ENCODE measurements around the gene NVL. TPM values are rescaled to one million over a fixed set of nuclear protein-coding genes. Genes with fewer than 3 reads are reported as not detected.

Gene NVL
- total RNA-seq, 3 donors from 2014 or later: 16.0 to 46.0 (median 30.8) TPM

- H3K4me1 ChIP-seq: peaks cover 7 to 17% of the 10 kb centered on the region in 2 donors
- no peak for TF ChIP-seq POLR2AphosphoS5 (IDR thresholded peaks at IDR 0.05)
- TF ChIP-seq CTCF (IDR thresholded peaks at IDR 0.05): no peak
- no peak for TF ChIP-seq POLR2A (IDR thresholded peaks at IDR 0.05)
- peak in 1 of 2 donors; percentile 23 for DNase-seq (ENCODE audit: low spot score in 2 of 2)
- H3K4me3 ChIP-seq: peak overlapping the region in 1 of 3 donors; percentile 36
- H3K9me3 ChIP-seq: no peaks in the 10 kb centered on the region
- H3K27me3 ChIP-seq: no peaks in the 10 kb centered on the region
- intact Hi-C loops (cut with DNase I; ENCODE audit: low total_unique reads): no loop called here
- peak overlapping the region; percentile 83 to 95 for H3K27ac ChIP-seq
- H3K36me3 ChIP-seq: no peaks in the 10 kb centered on the region
These were observed 124.5 kb downstream of the NVL start for GRCh38 chr1:224205438-224205840.

GRCh38 chr1:224203243-224204016, 126.5 kb downstream of the NVL start:
- Histone ChIP-seq H3K4me1 (peaks cover 7 to 19% of the 10 kb centered on the region in 2 donors), H3K9me3 (no peaks in the 10 kb centered on the region), H3K36me3 (no peaks in the 10 kb centered on the region), H3K27ac (peak overlapping the region; percentile 81 to 83), H3K4me3 (no peak overlapping the region), H3K27me3 (no peaks in the 10 kb centered on the region)
- no peak for TF ChIP-seq POLR2A (IDR thresholded peaks at IDR 0.05)
- TF ChIP-seq POLR2AphosphoS5 (IDR thresholded peaks at IDR 0.05): no peak
- no peak for TF ChIP-seq CTCF (IDR thresholded peaks at IDR 0.05)
- intact Hi-C loops (cut with DNase I; ENCODE audit: low total_unique reads): no loop called here
- DNase-seq (ENCODE audit: low spot score in 2 of 2): peak in 1 of 2 donors; percentile 69

GRCh38 chr1:224201853-224202252, 128.1 kb downstream of the NVL start:
- H3K4me1 ChIP-seq: peaks cover 7 to 24% of the 10 kb centered on the region in 2 donors
- TF ChIP-seq CTCF (IDR thresholded peaks at IDR 0.05) (no peak), POLR2AphosphoS5 (IDR thresholded peaks at IDR 0.05) (no peak), POLR2A (IDR thresholded peaks at IDR 0.05) (no peak)
- H3K27ac ChIP-seq: peak overlapping the region in 1 of 2 donors; percentile 36
- no peaks in the 10 kb centered on the region for H3K9me3 ChIP-seq
- no peaks in the 10 kb centered on the region for H3K27me3 ChIP-seq
- intact Hi-C loops (cut with DNase I; ENCODE audit: low total_unique reads): no loop called here
- no peak for DNase-seq (ENCODE audit: low spot score in 2 of 2)
- no peaks in the 10 kb centered on the region for H3K36me3 ChIP-seq
- H3K4me3 ChIP-seq: no peak overlapping the region

GRCh38 chr1:224201383-224201782, 128.6 kb downstream of the NVL start:
- no peak for DNase-seq (ENCODE audit: low spot score in 2 of 2)
- intact Hi-C loops (cut with DNase I; ENCODE audit: low total_unique reads): no loop called here
- Histone ChIP-seq H3K4me1 (peaks cover 7 to 24% of the 10 kb centered on the region in 2 donors), H3K36me3 (no peaks in the 10 kb centered on the region), H3K4me3 (no peak overlapping the region), H3K27ac (no peak overlapping the region), H3K27me3 (no peaks in the 10 kb centered on the region), H3K9me3 (no peaks in the 10 kb centered on the region)
- TF ChIP-seq POLR2AphosphoS5 (IDR thresholded peaks at IDR 0.05): no peak
- no peak for TF ChIP-seq POLR2A (IDR thresholded peaks at IDR 0.05)
- TF ChIP-seq CTCF (IDR thresholded peaks at IDR 0.05): no peak

GRCh38 chr1:224199679-224200078, 130.3 kb downstream of the NVL start:
- no peaks in the 10 kb centered on the region for H3K36me3 ChIP-seq
- H3K27me3 ChIP-seq: no peaks in the 10 kb centered on the region
- no peak overlapping the region for H3K4me3 ChIP-seq
- peaks cover 7 to 19% of the 10 kb centered on the region in 2 donors for H3K4me1 ChIP-seq
- DNase-seq (ENCODE audit: low spot score in 2 of 2): no peak
- TF ChIP-seq POLR2AphosphoS5 (IDR thresholded peaks at IDR 0.05): no peak
- no peak for TF ChIP-seq POLR2A (IDR thresholded peaks at IDR 0.05)
- TF ChIP-seq CTCF (IDR thresholded peaks at IDR 0.05): no peak
- H3K27ac ChIP-seq: peak overlapping the region; percentile 83 to 87
- H3K9me3 ChIP-seq: no peaks in the 10 kb centered on the region
- intact Hi-C loops (cut with DNase I; ENCODE audit: low total_unique reads): no loop called here

Measured in breast epithelium (tissue), 4 donors.